GM21737 (cell line): ENCODE measurements around the gene KIF2C.
"Not testable (repeated sequence)": the region's sequence is repeated elsewhere in the genome, so short reads cannot be mapped to it uniquely, and the experiment has no call there.

Experiments used
- ATAC-seq: cut with Tn5 transposase; IDR thresholded peaks from one replicate; pipeline ENCODE4 v1.9.1; 2021; ENCODE audit warnings: mild to moderate bottlenecking, moderate library complexity; ENCODE audit not compliant: unreplicated experiment

Gene KIF2C

DNA sequence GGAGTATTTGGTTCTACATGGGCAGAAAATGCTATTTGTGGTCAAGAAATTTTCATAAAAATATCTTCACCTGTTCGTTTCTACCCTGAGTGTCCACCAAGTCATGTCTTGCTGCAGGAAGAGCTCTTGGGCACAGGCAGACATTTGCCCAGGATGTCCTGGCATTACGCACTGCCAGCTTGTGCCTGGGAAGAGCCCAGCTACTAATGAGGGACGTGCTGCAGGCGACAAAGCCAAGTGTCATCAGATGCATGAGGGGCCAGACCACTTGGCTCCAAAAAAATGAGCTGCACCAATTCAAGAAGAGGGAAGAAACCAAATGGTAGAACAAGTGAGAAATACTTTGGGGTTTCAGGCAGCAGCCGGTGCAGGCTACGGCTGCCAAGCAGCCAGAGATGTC lies 21.5 kb upstream of the KIF2C start:
- no peak for ATAC-seq

DNA sequence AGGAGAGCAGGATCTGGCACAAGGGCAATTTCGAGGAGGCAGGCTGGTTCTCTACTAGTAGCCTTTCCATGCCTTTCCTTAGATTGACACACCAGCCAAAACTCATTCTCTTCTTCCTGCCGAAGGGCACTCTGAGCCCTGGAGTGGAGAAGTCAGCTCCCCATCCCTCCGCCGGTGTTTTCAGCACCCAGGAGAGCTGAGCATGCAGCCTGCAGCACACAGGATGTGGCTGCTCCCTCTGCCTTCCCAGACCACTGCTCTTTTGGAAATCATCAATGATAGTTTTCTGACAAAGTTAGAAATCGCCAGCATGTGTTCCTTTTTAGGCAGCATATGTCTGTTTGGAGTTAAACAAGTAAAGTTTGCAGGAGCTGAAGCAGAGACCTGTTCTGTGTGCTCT lies 20.3 kb upstream of the KIF2C start:
- no peak for ATAC-seq

DNA sequence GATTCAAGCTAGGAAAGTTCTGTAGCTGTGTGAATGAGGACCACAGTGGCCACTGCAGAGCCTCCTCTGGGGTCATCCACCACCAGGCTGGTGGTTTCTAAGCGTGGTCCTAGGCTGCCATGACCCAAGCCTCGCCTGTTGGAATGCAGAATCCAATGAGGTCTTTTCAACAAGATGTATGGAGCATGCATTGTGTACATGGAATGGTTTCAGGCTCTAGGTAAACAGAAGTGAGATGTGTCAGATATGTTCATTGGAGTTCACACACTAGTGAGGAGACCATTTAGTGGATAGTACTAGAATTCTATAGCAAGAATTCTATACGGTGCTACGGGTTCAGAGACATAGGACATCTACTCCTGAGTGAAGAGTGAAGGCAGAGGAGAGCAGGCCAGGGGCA lies 19.4 kb upstream of the KIF2C start:
- no peak for ATAC-seq

DNA sequence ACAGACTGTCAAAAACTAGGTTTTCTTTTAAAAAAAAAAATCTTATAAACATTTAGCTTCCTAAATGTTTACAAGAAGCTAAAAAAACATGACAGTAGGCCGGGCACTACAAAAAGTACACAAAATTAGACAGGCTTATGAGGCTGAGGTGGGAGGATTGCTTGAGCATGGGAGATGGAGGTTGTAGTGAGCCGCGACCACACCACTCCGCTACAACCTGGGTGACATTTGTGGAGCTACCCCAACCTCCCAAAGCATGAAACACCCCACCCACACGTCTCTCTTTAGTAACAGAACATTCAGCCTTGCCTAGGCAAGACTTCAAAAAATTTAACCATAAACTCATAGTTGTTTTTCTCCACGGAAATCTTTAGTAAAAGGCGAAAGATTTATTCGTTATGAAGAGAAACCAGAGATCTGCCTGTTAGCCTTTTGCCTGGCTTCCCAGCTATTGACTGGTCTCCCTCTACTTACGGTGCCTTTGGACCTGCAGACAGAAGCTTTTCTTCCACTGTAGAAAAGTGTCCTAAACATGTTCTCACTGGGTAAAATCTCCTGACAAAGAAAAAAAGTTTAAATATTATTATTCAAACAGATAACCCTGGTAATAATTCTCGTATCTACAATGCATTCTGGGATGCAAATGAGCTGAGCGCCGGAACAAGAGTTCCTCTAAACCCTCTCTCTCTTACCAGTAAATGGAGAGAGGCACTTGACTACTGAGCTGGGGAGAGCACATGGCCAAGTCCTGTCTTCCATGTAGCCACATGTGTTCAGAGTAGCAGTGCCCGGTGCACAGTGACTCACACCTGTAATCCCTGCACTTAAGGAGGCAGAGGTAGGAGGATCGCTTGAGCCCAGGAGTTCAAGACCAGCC lies 17.9 kb upstream of the KIF2C start:
- peak; percentile 63 for ATAC-seq

DNA sequence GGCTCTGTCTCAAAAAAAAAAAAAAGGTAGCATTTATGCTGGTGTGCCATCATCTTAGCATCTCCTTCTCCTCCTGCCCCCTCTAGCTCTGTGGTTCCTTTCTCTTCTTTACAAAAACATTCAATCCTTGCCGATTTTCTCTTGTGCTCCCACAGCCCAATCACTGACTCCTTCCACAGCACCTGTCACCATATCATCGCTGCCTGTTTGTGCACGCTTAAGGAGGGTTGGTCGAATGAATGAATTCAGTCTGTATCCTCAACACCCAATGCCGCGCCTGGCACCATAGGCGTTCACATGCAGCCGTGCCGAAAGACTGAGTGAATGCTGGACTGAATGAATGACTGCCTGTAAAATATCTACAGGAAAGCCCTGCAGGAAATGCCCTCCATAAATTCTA lies 16.6 kb upstream of the KIF2C start:
- no peak for ATAC-seq

DNA sequence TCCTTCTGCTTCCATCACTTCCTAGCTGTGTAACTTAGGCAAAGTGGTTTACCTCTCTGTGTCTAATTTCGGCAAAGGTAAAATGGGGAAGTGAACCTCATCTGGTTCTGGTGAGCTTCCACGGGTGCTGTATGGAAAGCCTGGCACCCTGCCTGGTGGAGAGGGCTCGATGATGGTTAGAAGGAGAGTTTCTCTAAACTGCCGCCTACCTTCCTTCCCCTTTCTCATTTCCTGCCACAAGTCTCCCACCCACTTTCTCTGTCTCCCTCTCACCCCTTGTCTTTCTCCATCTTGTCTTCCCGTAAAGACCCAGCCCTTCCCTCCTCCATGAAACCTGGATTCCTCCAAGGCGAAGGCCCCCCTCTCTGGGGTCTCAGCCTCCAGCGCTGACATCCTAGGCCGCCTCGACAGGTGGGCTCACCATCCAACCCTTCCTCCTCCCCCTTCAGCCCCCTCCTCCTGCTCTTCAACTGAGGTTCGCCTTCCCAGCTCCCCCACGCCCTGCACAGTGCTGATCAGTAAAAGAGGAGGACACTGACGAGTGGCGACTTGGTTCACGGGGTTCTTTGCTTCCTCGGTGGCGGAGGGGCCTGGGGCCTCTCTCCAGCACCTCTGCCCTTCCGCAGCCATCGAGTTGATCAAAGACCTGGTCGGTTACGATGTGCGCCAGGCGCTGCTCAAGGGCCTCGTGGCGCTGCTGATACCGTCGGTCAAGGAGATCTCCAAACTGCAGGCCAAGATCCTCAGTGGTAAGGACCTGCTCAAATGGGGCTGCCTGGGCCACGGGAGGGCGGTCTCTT lies 15.9 kb upstream of the KIF2C start:
- no peak for ATAC-seq

DNA sequence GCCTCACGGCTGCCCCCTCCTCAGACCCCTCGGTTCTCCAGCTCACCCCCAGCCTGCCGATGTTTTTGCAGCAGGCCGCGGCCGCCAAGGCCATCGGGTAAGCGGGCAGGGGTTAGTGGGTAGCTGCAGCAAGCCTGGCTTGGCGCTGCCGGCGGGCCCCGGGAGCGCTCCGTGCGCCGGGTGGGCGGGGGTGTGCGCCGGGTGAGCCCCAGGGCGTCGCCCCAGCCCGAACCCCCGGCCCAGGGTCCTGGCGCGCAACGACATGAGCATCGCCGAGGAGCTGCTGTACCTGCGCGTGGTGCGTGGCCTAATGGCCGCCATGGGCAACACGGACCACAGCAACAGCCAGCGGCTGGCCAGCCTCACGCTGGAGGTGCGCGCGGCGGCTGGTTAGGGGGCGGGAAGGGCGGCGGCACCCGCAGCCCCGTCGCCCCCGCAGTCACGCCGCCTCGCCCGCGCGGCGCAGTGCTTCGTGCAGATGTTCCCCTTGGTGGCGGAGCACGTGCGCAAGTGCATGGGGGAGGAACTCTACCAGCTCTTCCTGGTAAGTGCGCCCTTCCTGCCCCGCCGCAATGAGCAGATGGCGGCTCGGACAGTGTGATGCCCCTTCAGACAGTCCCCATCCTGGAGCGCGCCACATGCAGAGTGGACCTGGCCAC lies 15.2 kb upstream of the KIF2C start:
- no peak for ATAC-seq

DNA sequence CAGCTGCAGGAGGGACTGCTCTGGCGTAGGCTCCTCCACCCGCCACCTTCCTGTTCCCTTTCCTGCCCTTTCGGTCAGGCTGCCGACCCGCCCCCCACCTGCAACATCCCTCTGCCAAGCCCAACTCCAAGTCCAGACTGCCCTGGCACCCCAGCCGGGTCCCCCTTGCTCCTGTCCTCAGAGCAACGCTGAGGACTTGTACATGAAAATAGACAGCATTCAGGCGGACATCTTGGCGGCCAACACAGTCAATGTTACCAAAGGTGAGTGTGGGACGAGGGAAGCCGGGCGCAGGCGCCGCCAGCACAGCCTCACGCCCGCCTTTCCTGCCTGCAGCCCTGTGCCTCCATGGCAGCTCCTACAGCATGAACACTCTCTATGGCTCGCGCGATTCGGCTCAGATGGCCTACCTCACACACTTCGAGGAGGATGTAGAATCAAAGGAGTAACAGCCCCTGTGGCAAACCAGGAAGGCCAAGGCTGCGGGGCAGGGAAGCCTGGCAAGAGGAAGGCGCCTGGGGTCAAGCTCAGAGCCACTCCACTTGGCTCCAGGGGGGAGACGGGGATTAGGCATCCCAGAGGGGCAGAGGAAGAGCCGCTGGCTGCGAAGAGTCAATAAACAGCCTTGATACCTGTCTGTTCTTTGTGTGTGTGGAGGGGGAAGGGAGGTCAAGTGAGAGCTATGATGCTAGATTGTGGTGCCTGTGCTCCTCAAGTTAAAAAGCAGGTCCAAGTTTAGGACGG lies 14.5 kb upstream of the KIF2C start:
- no peak for ATAC-seq

DNA sequence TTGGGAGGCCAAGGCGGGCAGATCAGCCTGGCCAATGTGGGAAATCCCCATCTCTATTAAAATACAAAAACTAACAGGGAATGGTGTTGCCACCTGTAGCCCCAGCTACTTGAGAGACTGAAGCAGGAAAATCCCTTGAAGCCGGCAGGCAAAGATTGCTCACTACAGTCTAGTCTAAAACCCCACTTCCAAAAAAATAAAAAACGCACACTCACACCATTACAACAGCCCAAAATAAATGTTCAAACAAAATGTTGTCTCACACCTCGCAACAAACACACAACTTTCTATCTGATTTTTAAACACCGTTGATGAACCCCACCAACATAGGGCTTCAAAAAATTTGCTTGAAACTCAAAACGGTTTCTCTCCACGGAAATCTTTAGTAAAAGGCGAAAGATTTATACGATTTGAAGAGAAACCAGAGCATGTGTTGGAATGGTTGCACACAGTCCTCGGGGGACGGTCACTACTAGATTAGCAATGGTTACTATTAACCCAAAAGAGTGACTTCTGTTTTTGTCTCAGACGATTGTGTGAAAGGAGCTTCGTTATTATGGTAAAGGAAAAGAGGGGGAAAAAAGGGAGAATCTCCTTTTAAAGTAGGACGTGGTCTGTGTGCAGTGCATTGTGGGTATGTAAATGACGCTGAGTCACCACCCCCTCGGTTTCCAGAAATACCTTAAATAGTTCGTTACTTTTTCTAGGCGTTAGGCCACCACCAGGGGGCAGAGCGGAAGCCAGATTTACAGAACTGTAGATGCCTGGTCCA lies 8.7 kb upstream of the KIF2C start, which contains the start of gene RNU5D-1:
Gene RNU5D-1 (minus strand): TSS at position 430 of the 772 bp plus-strand sequence.
- ATAC-seq = peak; percentile 53

DNA sequence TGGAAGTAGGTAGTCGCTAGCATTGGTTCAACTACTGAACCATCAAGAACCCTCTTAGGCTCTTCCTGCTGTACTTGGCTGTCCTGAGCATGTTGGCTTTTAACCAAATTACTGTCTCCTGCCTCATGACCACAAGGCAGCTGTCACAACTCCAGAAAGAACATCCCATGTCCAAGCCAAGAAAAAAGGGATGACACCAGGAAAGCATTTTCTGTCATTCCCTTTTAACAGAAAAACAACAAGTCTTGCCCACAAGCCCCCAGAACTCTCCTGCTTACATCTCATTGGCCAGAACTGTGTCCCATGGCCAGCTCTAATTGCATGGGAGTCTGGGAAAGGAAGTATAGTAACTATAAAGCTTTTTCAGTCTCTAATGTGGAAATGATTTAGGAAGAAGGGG lies 6.3 kb upstream of the KIF2C start:
- no peak for ATAC-seq

DNA sequence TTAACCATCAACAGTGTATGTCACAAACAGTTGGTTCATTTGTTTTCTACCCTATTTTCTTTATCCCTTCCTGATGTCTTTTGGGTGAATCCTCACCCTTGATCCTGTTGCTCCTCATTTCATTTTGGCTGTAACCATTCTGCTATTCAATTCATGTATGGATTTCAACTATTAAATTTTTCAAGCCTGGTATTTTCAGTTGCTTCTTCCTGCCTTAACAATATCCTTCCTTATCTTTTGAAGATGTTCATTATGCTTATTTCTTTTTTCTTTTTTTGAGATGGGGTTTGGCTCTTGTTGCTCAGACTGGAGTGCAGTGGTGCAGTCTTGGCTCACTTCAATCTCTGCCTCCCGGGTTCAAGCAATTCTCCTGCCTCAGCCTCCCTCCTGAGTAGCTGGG lies 5.9 kb upstream of the KIF2C start:
- ATAC-seq = no peak

DNA sequence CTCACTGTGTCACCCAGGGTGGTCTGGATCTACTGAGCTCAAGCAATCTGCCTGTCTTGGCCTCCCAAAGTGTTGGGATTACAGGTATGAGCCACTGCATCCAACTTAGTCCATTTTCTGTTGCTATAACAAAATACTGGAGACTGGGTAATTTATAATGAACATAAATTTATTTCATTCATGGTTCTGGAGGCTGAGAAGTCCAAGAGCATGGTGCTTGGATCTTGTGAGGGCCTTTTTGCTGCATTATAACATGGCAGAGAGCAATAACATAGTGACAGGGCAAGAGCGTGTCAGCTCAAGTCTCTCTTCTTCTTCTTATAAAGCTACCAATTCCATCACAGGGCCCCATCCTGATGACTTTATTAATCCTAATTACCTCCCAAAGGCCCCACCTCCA lies 3.6 kb upstream of the KIF2C start:
- ATAC-seq = no peak

DNA sequence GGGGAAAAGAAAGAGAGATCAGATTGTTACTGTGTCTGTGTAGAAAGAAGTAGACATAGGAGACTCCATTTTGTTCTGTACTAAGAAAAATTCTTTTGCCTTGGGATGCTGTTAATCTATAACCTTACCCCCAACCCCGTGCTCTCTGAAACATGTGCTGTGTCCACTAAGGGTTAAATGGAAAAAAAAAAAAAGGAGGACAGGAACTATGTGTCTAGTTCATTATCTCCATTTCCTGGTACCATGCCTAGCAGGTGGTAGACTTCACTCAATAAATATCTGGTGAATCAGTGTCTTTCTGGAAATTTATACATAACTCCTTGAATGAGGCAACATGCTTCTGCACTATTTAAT lies 707 bp upstream of the KIF2C start:
- ATAC-seq = not testable (repeated sequence)

DNA sequence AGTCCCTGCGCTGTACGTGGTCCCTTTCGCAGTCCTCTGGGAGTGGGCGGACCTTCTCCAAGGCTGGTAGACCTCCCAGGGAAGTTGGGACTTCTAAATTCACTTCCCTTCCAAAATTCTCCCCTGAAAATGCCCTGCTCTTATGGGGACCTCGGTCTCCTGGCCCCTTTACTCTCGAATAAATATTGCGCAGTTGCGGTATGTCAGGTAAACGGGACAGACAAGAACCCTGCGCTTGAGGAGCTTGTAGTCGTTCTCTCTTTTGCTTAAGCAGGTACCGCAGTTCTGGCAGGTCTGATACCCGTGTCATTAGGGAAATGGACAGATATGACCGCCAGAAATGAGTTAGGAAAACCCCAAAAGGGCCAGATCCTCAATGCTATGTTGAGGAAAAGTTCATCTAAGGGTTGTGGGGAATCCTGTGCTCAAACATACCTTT lies 561 bp downstream of the KIF2C start:
- no peak for ATAC-seq

DNA sequence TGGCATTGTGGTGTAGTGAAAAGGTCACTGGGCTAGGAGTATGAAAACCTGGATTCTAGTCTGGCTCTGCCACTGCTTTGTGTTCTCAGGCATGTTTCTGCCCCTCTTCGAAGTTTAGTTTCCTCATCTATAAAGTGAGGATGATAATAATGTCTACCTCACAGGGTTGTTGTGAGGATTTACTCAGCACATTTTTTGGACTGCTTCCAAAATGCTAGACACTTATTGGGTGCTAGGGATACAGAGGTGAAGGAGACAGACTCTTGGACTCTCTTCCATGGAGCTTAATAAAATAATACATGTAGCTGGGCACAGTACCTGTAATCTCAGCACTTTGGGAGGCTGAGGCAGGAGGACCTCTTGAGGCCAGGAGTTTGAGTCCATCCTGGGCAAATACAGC lies 3.6 kb downstream of the KIF2C start:
- no peak for ATAC-seq

DNA sequence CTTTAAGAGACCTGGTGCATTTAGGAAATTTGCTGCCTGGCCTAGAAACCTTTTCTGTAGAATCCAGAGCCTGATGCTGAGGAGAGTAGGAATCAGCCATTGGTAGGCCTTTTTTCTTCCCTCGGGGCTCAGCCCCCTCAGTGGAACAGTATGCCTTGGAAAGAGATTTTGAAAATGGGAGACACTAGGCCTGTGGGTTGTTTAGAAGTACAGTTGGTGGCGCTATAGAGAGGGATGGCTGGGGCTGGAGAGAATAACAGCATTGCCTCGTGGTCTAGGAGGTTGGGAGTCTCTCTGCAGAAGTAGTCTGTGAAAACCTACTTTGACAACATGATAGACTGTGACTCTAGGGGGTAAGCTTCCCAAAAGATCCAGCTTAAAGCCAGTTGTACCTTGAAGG lies 8.2 kb downstream of the KIF2C start:
- ATAC-seq = no peak

DNA sequence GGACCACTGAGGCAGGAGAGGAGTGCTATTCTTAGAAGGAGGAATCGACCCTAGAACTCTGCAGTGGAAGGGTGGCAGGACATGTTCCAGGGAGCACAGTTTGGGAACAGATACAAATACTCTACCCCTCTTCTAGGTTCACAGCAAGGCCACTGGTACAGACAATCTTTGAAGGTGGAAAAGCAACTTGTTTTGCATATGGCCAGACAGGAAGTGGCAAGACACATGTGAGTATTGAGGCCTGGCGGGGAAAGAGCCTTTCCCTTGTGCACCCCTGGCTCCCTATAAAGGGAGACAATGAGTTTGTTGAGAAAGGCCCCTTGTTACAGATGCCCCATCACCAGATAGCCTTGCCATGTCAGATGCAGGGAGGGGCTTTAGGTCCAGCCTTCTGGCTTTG lies 17.8 kb downstream of the KIF2C start:
- no peak for ATAC-seq

DNA sequence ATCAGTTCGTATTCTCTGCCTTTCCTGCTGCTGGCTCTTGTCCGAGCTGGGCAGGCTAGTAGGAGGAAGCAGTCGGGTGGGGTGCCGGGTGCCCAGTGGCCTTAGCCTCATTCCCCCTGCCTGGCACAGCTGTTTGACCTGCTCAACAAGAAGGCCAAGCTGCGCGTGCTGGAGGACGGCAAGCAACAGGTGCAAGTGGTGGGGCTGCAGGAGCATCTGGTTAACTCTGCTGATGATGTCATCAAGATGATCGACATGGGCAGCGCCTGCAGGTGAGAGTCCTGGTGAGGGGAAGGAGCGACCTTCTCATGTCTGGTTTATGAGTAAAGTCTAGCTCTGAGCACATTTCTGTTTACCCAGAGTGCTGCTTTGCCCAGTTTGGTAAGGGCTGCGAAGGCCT lies 19.4 kb downstream of the KIF2C start:
- no peak for ATAC-seq

DNA sequence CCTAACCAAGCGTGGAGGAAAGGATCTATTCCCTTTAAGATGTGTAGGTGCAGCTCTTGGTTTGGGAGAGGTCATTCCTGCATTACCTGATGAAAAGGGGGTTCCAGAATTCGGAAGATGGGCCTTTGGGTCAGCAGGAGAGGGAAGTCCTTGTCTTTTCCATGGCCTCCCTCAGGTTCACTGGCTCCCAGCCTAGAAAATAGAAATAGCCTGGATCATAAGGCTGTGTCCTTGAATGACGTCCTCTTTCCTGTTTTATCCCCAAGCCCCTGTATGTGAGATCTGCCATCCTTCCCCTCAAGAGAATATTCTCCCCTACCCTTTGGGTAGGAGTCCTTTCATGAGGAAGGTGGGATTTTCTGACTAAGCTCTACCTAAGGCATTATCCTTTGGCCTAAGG lies 21.2 kb downstream of the KIF2C start:
- ATAC-seq = no peak

DNA sequence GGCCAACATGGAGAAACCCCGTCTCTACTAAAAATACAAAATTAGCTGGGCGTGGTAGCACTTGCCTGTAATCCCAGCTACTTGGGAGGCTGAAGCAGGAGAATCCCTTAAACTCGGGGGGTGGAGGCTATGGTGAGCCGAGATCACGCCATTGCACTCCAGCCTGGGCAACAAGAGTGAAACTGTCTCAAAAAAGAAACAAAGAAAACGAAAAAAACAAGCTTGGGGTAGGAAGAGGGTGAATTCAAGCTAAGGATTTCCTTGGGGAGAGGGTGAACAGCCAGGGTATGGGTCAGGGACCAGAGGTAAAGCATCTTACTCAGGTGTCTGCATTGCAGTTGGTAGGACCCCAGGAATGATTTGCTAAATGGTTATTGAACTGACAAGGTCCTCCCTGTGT lies 26.8 kb downstream of the KIF2C start:
- ATAC-seq = not testable (repeated sequence)
